GM23248 (cell line): ENCODE results near the gene DLG4.

ENCODE experiments used
- EZH2 ChIP-seq: fragments of 200-600 bp; sonication (generic); IDR thresholded peaks from 2 replicates; pipeline ENCODE4 v1.6.1; 2018; ENCODE audit warnings: antibody characterized with exemption, mild to moderate bottlenecking; ENCODE audit not compliant: insufficient read depth, poor library complexity, severe bottlenecking
- EZH2phosphoT487 ChIP-seq: fragments of 200-600 bp; sonication (generic); IDR thresholded peaks from 2 replicates; pipeline ENCODE4 v1.6.1; 2018; ENCODE audit warnings: antibody characterized with exemption, moderate library complexity, mild to moderate bottlenecking, low read depth; ENCODE audit not compliant: insufficient read depth

GRCh38 chr17:7221278-7222092 lies 1.8 kb upstream of the DLG4 start:
- TF ChIP-seq EZH2 (no peak), EZH2phosphoT487 (no peak)
